Superior temporal gyrus (tissue), 1 donor: Measurements from ENCODE around the gene CSF2.
"Not testable (repeated sequence)": the region's sequence is repeated elsewhere in the genome, so short reads cannot be mapped to it uniquely, and the experiment has no call there.

Experiments used
- DNase-seq: peaks from one replicate; pipeline ENCODE4 v3.0.0-alpha.2; 2016; ENCODE audit errors: extremely low spot score

The CSF2 gene

GRCh38 chr5:132108957-132109356 is 35.4 kb downstream of the CSF2 start:
- not testable (repeated sequence) for DNase-seq

- DNase-seq: no peak
Measured at GRCh38 chr5:132109494-132110053, 36.0 kb downstream of the CSF2 start.

GRCh38 chr5:132110195-132110594 is 36.6 kb downstream of the CSF2 start:
- DNase-seq: no peak

- no peak for DNase-seq
Measured at GRCh38 chr5:132110930-132111329, 37.3 kb downstream of the CSF2 start.

DNA sequence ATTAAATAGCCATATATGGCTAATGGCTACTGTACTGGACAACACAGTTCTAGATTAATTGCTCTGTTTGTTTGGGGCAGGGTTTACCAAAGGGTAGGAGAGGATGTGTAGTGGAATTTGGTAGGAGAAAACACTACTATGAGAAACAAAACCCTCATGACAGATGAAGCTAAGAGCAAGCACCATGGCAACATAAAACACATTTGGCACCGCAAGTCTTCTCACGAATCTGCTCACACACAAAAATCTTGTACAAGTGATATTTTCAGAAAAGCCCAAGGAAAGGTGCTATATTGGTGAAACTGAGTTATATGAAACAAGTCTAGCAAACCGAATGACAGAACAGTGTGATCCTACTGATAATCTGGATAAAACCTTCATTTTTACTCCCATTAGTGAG is 38.5 kb downstream of the CSF2 start:
- DNase-seq: no peak

GRCh38 chr5:132114150-132115121 is 40.8 kb downstream of the CSF2 start:
- no peak for DNase-seq

GRCh38 chr5:132115375-132115774 is 41.8 kb downstream of the CSF2 start:
- no peak for DNase-seq

DNA sequence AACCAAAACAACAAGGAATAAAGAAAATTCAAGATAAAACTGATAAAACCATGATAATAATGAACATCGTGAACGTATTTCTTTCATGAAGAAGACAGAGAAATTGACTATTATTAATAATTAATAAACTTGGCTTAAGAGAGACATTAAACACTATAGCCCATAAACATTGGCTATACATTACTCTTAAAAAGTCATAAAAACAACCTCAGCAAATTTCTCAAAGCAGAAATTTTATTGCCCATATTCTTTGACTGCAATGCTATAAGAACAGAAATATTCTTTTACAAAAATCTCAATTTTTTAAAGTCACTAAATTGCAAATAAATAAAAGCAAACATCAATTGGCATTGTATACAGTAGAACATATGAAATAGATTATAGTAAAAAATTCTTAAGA is 42.5 kb downstream of the CSF2 start:
- no peak for DNase-seq

DNA sequence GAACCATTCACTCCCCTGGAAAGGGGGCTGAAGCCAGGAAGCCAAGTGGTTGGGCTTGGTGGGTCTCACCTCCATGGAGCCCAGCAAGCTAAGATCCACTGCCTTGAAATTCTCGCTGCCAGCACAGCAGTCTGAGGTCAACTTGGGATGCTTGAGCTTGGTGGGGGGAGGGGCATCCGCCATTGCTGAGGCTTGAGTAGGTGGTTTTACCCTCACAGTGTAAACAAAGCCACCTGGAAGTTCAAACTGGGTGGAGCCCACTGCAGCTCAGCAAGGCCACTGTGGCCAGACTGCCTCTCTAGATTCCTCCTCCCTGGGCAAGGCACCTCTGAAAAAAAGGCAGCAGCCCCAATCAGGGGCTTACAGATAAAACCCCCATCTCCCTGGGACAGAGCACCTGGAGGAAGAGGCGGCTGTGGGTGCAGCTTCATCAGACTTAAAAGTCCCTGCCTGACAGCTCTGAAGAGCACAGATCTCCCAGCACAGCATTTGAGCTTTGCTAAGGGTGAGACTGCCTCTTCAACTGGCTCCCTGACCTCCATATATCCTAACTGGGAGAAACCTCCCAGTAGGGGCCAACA is 43.4 kb downstream of the CSF2 start:
- not testable (repeated sequence) for DNase-seq

DNA sequence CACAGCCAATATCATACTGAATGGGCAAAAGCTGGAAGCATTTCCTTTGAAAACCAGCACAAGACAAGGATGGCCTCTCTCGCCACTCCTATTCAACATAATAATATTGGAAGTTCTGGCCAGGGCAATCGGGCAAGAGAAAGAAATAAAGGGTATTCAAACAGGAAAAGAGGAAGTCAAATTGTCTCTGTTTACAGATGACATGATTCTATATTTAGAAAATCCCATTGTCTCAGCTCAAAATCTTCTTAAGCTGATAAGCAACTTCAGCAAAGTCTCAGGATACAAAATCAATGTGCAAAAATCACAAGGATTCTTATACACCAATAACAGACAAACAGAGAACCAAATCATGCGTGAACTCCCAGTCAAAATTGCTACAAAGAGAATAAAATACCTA is 47.1 kb downstream of the CSF2 start:
- not testable (repeated sequence) for DNase-seq

- not testable (repeated sequence) for DNase-seq
Measured at GRCh38 chr5:132122971-132123370, 49.4 kb downstream of the CSF2 start.

- DNase-seq: not testable (repeated sequence)
Measured at GRCh38 chr5:132123578-132123977, 50.0 kb downstream of the CSF2 start.
